GM03348 (cell line): ENCODE data around the gene ACTA2.
A peak's percentile ranks its signal among the peaks of the same experiment; 100 is the strongest.

Experiments used
- DNase-seq: peaks from one replicate; pipeline ENCODE4 v3.0.0; 2012; ENCODE audit warnings: low spot score

The ACTA2 gene

GRCh38 chr10:88981435-88981834, 28.9 kb upstream of the ACTA2 start:
- DNase-seq, result no peak

- no peak for DNase-seq
Measured at GRCh38 chr10:88980800-88981199, 28.2 kb upstream of the ACTA2 start.

GRCh38 chr10:88980247-88980646, 27.7 kb upstream of the ACTA2 start:
- no peak for DNase-seq

GRCh38 chr10:88979603-88980002, 27.0 kb upstream of the ACTA2 start:
- no peak for DNase-seq

GRCh38 chr10:88979153-88979562, 26.6 kb upstream of the ACTA2 start:
- peak; percentile 84 for DNase-seq

- DNase-seq, result no peak
Measured at GRCh38 chr10:88978463-88978862, 25.9 kb upstream of the ACTA2 start.

- no peak for DNase-seq
Measured at GRCh38 chr10:88975377-88975720, 22.8 kb upstream of the ACTA2 start.

GRCh38 chr10:88974446-88975376, 22.1 kb upstream of the ACTA2 start:
- DNase-seq, result no peak

- peak; percentile 40 for DNase-seq
Measured at GRCh38 chr10:88974012-88974411, 21.4 kb upstream of the ACTA2 start.

GRCh38 chr10:88971221-88972061, 18.9 kb upstream of the ACTA2 start:
- peak; percentile 42 for DNase-seq

GRCh38 chr10:88968391-88968790, 15.8 kb upstream of the ACTA2 start:
- peak; percentile 22 for DNase-seq

GRCh38 chr10:88966797-88967196, 14.2 kb upstream of the ACTA2 start:
- DNase-seq, result no peak

GRCh38 chr10:88964869-88965415, 12.4 kb upstream of the ACTA2 start:
- DNase-seq, result no peak

GRCh38 chr10:88964360-88964759, 11.8 kb upstream of the ACTA2 start:
- DNase-seq, result no peak

- no peak for DNase-seq
Measured at GRCh38 chr10:88963318-88963717, 10.7 kb upstream of the ACTA2 start.

GRCh38 chr10:88962336-88962735, 9.8 kb upstream of the ACTA2 start:
- DNase-seq, result no peak

- DNase-seq, result no peak
Measured at GRCh38 chr10:88961266-88961665, 8.7 kb upstream of the ACTA2 start.

- no peak for DNase-seq
Measured at GRCh38 chr10:88960802-88961201, 8.2 kb upstream of the ACTA2 start.

- DNase-seq, result peak; percentile 21
Measured at GRCh38 chr10:88958721-88959120, 6.1 kb upstream of the ACTA2 start.

- no peak for DNase-seq
Measured at GRCh38 chr10:88957381-88957780, 4.8 kb upstream of the ACTA2 start.

GRCh38 chr10:88954458-88955083, 2.0 kb upstream of the ACTA2 start:
- no peak for DNase-seq

GRCh38 chr10:88953662-88954061, 1.1 kb upstream of the ACTA2 start:
- DNase-seq, result no peak
